Breast epithelium (tissue), 4 donors: ENCODE data around the gene OGA. TPM values are rescaled to one million over a fixed set of nuclear protein-coding genes. Genes with fewer than 3 reads are reported as not detected.

Experiments used
- DNase-seq, 2 donors: peaks; one replicate each; pipeline ENCODE4 v3.0.0-alpha.2; 2019; ENCODE audit warnings: low spot score in 2 of 2
- H3K27ac ChIP-seq, 2 donors: fragments of 200-600 bp; sonication (generic) in 1 of 2; one replicate each; pipeline ENCODE4 v1.5.1; 2016 to 2019; ENCODE audit warnings: mild to moderate bottlenecking in 1 of 2
- H3K27me3 ChIP-seq, 2 donors: fragments of 200-600 bp; sonication (generic) in 1 of 2; one replicate each; pipeline versions ENCODE4 v1.5.1 to v1.6.0; 2017 to 2019; ENCODE audit warnings: control low read depth in 1 of 2, mild to moderate bottlenecking in 1 of 2
- H3K36me3 ChIP-seq: fragments of 200-600 bp; one replicate; pipeline ENCODE4 v1.5.1; 2019
- H3K4me1 ChIP-seq, 2 donors: fragments of 200-600 bp; sonication (generic); one replicate each; pipeline ENCODE4 v1.5.1; 2016 to 2019; ENCODE audit warnings: control low read depth in 1 of 2
- H3K4me3 ChIP-seq, 3 donors: fragments of 200-600 bp; sonication (generic); 1 replicate in 2 of 3; 2 replicates in 1 of 3; pipeline ENCODE4 v1.5.1; 2016 to 2019; ENCODE audit warnings: mild to moderate bottlenecking in 3 of 3, moderate library complexity in 2 of 3
- H3K9me3 ChIP-seq, 2 donors: fragments of 200-600 bp; sonication (generic) in 1 of 2; one replicate each; pipeline ENCODE4 v1.5.1; 2016 to 2019; ENCODE audit warnings: control low read depth in 1 of 2
- POLR2A ChIP-seq: fragments of 450-650 bp; IDR thresholded peaks from one replicate; pipeline ENCODE4 v1.6.1; 2016; ENCODE audit warnings: antibody characterized with exemption, mild to moderate bottlenecking, moderate library complexity
- POLR2AphosphoS5 ChIP-seq, 3 donors: sonication (generic); formaldehyde crosslinking; IDR thresholded peaks; one replicate each; pipeline ENCODE4 v1.6.1; 2017; ENCODE audit warnings: antibody characterized with exemption in 3 of 3
- intact Hi-C: fragments of 100-400 bp; cut with DNase I; formaldehyde crosslinking; loops from one replicate; pipeline ENCODE4 v1.15.1; 2023; ENCODE audit warnings: low total_unique reads
- total RNA-seq, 3 donors: library from RNA; depleted of rRNA; stranded (reverse); fragments of >200 nt; gene quantifications; one replicate each; pipeline ENCODE4 v1.1.0, GENCODE V29; 2016
- TF ChIP-seq, protein P1 (sequence below), 3 donors: fragments of 450-650 bp; IDR thresholded peaks; one replicate each; pipeline ENCODE4 v1.5.1; 2016 to 2017; ENCODE audit warnings: antibody characterized with exemption in 3 of 3, mild to moderate bottlenecking in 3 of 3, moderate library complexity in 3 of 3

OGA gene
- total RNA-seq, 3 donors from 2014 or later = 169 to 200 (median 181) TPM

DNA sequence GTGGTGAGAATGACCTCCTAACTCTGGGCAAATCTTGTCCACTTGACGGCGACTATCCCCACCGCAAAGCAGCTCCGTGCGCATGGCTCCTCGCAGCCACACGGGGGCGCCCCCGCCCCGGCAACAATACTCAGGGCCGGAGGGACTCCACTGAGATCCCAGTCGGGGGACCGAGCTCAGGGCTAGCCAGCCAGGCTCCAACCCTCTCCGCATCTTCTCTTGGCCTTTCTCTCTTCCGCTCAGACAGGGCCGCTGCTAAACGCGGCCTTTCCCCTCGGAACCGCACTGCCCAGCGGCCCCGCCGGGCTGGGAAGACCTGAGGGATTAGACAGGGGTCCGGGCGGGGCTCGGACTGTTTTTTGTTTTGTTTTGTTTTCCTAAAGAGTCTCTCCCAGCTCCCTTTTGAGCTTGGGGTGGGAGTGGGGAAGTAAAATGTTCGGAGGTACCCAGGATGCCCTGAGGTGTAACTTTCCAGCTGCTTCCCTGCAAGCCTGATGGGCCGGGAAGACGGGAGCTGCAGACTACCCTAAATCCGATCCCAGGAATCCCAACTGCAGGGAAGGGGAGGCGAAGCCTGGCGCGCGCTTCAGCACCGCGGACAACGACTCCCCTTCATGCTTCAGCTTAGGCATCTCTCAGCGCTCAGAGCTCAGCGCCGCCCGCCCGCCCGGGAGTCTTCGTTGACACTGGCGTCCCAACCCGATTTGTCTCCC lies 22.7 kb upstream of the OGA start:
- H3K36me3 ChIP-seq = no peaks in the 10 kb centered on the region
- H3K4me3 ChIP-seq = peak overlapping the region; percentile 29 to 60 (median 36)
- peaks cover 0 to 14% of the 10 kb centered on the region in 2 donors for H3K4me1 ChIP-seq
- H3K27me3 ChIP-seq = no peaks in the 10 kb centered on the region
- H3K27ac ChIP-seq = no peak overlapping the region
- intact Hi-C loops = no loop called here
- H3K9me3 ChIP-seq = no peaks in the 10 kb centered on the region
- DNase-seq = peak; percentile 57 to 73
- TF ChIP-seq POLR2A = no peak
- TF ChIP-seq, protein P1, sequence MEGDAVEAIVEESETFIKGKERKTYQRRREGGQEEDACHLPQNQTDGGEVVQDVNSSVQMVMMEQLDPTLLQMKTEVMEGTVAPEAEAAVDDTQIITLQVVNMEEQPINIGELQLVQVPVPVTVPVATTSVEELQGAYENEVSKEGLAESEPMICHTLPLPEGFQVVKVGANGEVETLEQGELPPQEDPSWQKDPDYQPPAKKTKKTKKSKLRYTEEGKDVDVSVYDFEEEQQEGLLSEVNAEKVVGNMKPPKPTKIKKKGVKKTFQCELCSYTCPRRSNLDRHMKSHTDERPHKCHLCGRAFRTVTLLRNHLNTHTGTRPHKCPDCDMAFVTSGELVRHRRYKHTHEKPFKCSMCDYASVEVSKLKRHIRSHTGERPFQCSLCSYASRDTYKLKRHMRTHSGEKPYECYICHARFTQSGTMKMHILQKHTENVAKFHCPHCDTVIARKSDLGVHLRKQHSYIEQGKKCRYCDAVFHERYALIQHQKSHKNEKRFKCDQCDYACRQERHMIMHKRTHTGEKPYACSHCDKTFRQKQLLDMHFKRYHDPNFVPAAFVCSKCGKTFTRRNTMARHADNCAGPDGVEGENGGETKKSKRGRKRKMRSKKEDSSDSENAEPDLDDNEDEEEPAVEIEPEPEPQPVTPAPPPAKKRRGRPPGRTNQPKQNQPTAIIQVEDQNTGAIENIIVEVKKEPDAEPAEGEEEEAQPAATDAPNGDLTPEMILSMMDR (IDR thresholded peaks at IDR 0.05) = peak; percentile 52 to 80 (median 69)

- peak overlapping the region; percentile 20 to 60 (median 36) for H3K4me3 ChIP-seq
These were observed 21.9 kb upstream of the OGA start for GRCh38 chr10:101840102-101840684.

GRCh38 chr10:101839416-101840063 lies 21.3 kb upstream of the OGA start:
- H3K27me3 ChIP-seq = no peaks in the 10 kb centered on the region
- DNase-seq = no peak
- intact Hi-C loops = no loop called here
- H3K9me3 ChIP-seq = no peaks in the 10 kb centered on the region
- peak overlapping the region; percentile 20 to 60 (median 36) for H3K4me3 ChIP-seq
- TF ChIP-seq, protein P1 (IDR thresholded peaks at IDR 0.05) = no peak
- TF ChIP-seq POLR2AphosphoS5 (IDR thresholded peaks at IDR 0.05) (no peak), POLR2A (no peak)
- no peak overlapping the region for H3K27ac ChIP-seq
- H3K4me1 ChIP-seq = peaks cover 0 to 14% of the 10 kb centered on the region in 2 donors
- no peaks in the 10 kb centered on the region for H3K36me3 ChIP-seq

More at GRCh38 chr10:101840102-101840684, 21.9 kb upstream of the OGA start:
- no peak for TF ChIP-seq POLR2AphosphoS5 (IDR thresholded peaks at IDR 0.05)
- TF ChIP-seq, protein P1 (IDR thresholded peaks at IDR 0.05) = no peak
- no peak for TF ChIP-seq POLR2A
- Histone ChIP-seq H3K27ac (no peak overlapping the region), H3K36me3 (no peaks in the 10 kb centered on the region), H3K9me3 (no peaks in the 10 kb centered on the region), H3K4me1 (peaks cover 0 to 14% of the 10 kb centered on the region in 2 donors), H3K27me3 (no peaks in the 10 kb centered on the region)
- intact Hi-C loops = no loop called here
- no peak for DNase-seq

- no peaks in the 10 kb centered on the region for H3K27me3 ChIP-seq
- intact Hi-C loops = no loop called here
- no peaks in the 10 kb centered on the region for H3K9me3 ChIP-seq
- no peaks in the 10 kb centered on the region for H3K36me3 ChIP-seq
- DNase-seq = no peak
- TF ChIP-seq POLR2AphosphoS5 (IDR thresholded peaks at IDR 0.05) = no peak
- H3K4me1 ChIP-seq = peaks cover 0 to 14% of the 10 kb centered on the region in 2 donors
- H3K4me3 ChIP-seq = no peak overlapping the region
- H3K27ac ChIP-seq = no peak overlapping the region
These were observed 20.8 kb upstream of the OGA start for GRCh38 chr10:101839002-101839401.

GRCh38 chr10:101838416-101838970 lies 20.2 kb upstream of the OGA start:
- H3K27ac ChIP-seq = no peak overlapping the region
- TF ChIP-seq POLR2AphosphoS5 (IDR thresholded peaks at IDR 0.05) (no peak), POLR2A (no peak)
- TF ChIP-seq, protein P1 (IDR thresholded peaks at IDR 0.05) = no peak
- no peaks in the 10 kb centered on the region for H3K27me3 ChIP-seq
- no peaks in the 10 kb centered on the region for H3K36me3 ChIP-seq
- peaks cover 0 to 14% of the 10 kb centered on the region in 2 donors for H3K4me1 ChIP-seq
- DNase-seq = no peak
- H3K9me3 ChIP-seq = no peaks in the 10 kb centered on the region
- no peak overlapping the region for H3K4me3 ChIP-seq
- intact Hi-C loops = no loop called here
